Measurements from ENCODE around the gene RASAL1.

The RASAL1 gene

DNA sequence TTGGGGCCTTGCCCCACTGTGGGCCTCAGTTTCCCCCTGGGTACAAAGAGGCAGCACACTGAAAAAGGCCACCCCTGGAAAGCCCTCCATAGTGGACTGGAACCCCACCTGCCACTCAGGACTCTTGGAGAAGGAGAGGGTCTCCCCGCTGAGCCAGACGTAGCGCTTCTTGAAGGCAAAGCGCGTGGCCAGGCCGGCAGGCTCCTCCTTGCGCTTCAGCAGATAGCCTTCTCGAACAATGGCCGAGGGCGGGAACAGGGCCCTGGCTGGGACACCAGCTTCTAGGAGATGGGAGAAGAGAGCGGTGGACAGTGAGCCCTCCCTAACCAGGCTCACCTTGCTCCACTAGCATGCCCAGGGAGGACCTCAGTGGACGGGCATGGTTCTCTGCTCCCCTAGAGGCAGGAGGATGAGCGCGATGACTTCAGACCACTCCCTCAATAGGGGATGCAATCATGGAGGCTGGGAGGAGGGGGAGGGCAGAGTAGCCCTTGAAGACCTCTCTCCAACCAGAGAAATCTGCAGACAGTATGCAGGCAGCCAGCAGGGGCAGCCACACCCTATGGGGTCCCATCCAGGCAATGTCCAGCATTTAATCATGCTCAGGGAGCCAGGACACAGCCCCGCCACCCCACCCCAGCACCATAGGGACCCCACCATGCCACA, 29.8 kb downstream of the RASAL1 start:
- no peaks in the 10 kb centered on the region for H3K36me3 ChIP-seq (ENCODE audit: control insufficient read depth in 2 of 2, insufficient read depth in 1 of 2, low read length in 2 of 2)
- no peaks in the 10 kb centered on the region for H3K4me1 ChIP-seq (ENCODE audit: control insufficient read depth, insufficient read depth, low read length)
- H3K9me3 ChIP-seq (ENCODE audit: control insufficient read depth, insufficient read depth, low read depth, low read length) = no peaks in the 10 kb centered on the region
- CTCF ChIA-PET = interaction anchor here (1.3 kb wide), 1 partner anchor 113 kb away, joined by 3 read pairs; no protein-coding TSS in a partner anchor
- TF ChIP-seq, protein P1, sequence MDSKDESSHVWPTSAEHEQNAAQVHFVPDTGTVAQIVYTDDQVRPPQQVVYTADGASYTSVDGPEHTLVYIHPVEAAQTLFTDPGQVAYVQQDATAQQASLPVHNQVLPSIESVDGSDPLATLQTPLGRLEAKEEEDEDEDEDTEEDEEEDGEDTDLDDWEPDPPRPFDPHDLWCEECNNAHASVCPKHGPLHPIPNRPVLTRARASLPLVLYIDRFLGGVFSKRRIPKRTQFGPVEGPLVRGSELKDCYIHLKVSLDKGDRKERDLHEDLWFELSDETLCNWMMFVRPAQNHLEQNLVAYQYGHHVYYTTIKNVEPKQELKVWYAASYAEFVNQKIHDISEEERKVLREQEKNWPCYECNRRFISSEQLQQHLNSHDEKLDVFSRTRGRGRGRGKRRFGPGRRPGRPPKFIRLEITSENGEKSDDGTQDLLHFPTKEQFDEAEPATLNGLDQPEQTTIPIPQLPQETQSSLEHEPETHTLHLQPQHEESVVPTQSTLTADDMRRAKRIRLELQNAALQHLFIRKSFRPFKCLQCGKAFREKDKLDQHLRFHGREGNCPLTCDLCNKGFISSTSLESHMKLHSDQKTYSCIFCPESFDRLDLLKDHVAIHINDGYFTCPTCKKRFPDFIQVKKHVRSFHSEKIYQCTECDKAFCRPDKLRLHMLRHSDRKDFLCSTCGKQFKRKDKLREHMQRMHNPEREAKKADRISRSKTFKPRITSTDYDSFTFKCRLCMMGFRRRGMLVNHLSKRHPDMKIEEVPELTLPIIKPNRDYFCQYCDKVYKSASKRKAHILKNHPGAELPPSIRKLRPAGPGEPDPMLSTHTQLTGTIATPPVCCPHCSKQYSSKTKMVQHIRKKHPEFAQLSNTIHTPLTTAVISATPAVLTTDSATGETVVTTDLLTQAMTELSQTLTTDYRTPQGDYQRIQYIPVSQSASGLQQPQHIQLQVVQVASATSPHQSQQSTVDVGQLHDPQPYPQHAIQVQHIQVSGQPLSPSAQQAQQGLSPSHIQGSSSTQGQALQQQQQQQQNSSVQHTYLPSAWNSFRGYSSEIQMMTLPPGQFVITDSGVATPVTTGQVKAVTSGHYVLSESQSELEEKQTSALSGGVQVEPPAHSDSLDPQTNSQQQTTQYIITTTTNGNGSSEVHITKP (tag by site-specific recombination; IDR thresholded peaks at IDR 0.05) = peak; percentile 54
- TF ChIP-seq ZNF211 (tag by site-specific recombination; IDR thresholded peaks at IDR 0.05; ENCODE audit: low read depth) = no peak
- no peak overlapping the region for H3K4me3 ChIP-seq (ENCODE audit: low read depth, low read length)
- POLR2A ChIA-PET = no interaction called here
- H3K27ac ChIP-seq (ENCODE audit: extremely low read depth, low read depth, low read length) = no peak overlapping the region

DNA sequence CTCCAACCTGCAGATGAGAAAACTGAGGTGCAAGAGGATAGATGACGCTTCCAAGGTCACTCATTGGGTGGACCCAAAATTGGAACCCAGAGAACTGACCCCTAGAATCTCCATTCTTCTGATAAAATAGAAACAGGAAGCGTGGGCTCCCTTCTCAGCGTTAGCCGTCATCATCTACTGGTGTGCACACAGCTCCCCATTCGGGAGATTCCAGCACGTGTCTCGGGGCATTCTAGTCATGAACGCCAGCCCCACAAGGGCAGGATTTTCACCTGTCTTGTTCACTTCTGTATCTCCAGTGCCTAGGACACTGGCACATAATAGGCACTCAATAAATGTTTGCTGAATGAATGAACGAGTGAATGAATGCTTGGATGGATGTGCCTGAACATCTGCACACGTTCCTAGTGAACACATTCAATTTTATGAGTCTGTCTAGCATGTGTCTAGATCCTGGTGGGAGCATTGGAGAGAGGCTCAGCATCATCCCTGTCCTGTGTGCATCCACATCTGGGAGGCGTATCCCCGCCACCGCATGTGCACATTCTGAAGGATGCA, 30.5 kb downstream of the RASAL1 start:
- no peak for TF ChIP-seq ZNF23 (tag by site-specific recombination; IDR thresholded peaks at IDR 0.05; ENCODE audit: borderline replicate concordance)
- 0 out of 2 replicates have a peak, but pooled peaks have one; percentile 9 for TF ChIP-seq ZNF664 (tag by site-specific recombination; IDR thresholded peaks at IDR 0.05)
- no peak overlapping the region for H3K27ac ChIP-seq (ENCODE audit: extremely low read depth, low read depth, low read length)
- H3K36me3 ChIP-seq (ENCODE audit: control insufficient read depth in 2 of 2, insufficient read depth in 1 of 2, low read length in 2 of 2) = no peaks in the 10 kb centered on the region
- POLR2A ChIA-PET = no interaction called here
- H3K9me3 ChIP-seq (ENCODE audit: control insufficient read depth, insufficient read depth, low read depth, low read length) = no peaks in the 10 kb centered on the region
- H3K4me3 ChIP-seq (ENCODE audit: low read depth, low read length) = no peak overlapping the region
- CTCF ChIA-PET = no interaction called here
- no peaks in the 10 kb centered on the region for H3K4me1 ChIP-seq (ENCODE audit: control insufficient read depth, insufficient read depth, low read length)

DNA sequence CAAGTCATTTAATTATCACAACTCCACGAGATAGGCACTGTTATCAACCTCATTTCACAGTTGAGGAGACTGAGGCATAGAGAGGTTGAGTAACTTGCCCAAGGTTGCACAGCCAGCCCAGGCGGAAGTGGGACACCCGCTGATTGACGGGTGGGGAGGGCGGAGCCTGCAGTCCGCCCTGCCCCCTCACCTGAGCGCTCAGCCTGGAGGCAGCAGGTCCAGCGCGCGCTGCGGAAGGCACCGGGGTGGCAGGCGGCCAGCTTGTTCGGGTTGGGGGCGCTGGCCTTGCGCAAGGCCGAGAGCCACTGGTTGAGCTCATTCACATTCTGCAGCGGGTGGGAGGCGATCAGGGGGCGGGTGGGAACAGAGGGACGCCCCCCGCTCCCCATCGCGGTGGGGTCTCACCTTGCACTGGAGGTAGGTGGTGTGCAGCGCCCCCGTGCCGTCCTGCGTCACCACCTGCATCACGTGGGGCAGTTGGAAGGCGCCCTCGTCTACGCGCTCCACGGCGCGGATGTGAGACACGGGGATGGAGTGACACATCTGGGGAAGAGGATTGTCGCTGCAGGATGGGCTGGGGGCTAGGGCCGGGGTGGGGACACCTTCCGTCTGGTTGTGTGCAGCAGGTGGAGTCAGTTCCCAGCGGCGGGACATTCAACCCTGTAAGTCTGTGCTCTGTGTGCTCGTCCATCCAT, 31.7 kb downstream of the RASAL1 start:
- H3K4me1 ChIP-seq (ENCODE audit: control insufficient read depth, insufficient read depth, low read length) = no peaks in the 10 kb centered on the region
- no peaks in the 10 kb centered on the region for H3K36me3 ChIP-seq (ENCODE audit: control insufficient read depth in 2 of 2, insufficient read depth in 1 of 2, low read length in 2 of 2)
- H3K4me3 ChIP-seq (ENCODE audit: low read depth, low read length) = peak overlapping the region; percentile 14
- H3K9me3 ChIP-seq (ENCODE audit: control insufficient read depth, insufficient read depth, low read depth, low read length) = no peaks in the 10 kb centered on the region
- H3K27ac ChIP-seq (ENCODE audit: extremely low read depth, low read depth, low read length) = no peak overlapping the region
- CTCF ChIA-PET = interaction anchor here (0.7 to 1.1 kb wide), 2 partner anchors 11 to 111 kb away, joined by 3 to 4 read pairs; no protein-coding TSS in a partner anchor
- POLR2A ChIA-PET = interaction anchor here (1.0 kb wide), 1 partner anchor 50 kb away, joined by 3 read pairs; no protein-coding TSS in a partner anchor
- TF ChIP-seq ZNF785 (tag by site-specific recombination; IDR thresholded peaks at IDR 0.05) (no peak), EGR2 (tag by site-specific recombination; IDR thresholded peaks at IDR 0.05; ENCODE audit: low read depth) (peak; percentile 85), ZNF366 (tag by site-specific recombination; conservative IDR thresholded peaks at IDR 0.05) (peak; percentile 44; the same call in 1 of the 2 replicates), ZNF341 (tag by site-specific recombination; IDR thresholded peaks at IDR 0.05; ENCODE audit: low read depth) (0 out of 2 replicates have a peak, but pooled peaks have one; percentile 9), GLI2 (tag by site-specific recombination; IDR thresholded peaks at IDR 0.05; ENCODE audit: borderline replicate concordance, low read depth) (no peak), ZNF19 (tag by site-specific recombination; IDR thresholded peaks at IDR 0.05; ENCODE audit: low read depth) (no peak)
- TF ChIP-seq, protein P2, sequence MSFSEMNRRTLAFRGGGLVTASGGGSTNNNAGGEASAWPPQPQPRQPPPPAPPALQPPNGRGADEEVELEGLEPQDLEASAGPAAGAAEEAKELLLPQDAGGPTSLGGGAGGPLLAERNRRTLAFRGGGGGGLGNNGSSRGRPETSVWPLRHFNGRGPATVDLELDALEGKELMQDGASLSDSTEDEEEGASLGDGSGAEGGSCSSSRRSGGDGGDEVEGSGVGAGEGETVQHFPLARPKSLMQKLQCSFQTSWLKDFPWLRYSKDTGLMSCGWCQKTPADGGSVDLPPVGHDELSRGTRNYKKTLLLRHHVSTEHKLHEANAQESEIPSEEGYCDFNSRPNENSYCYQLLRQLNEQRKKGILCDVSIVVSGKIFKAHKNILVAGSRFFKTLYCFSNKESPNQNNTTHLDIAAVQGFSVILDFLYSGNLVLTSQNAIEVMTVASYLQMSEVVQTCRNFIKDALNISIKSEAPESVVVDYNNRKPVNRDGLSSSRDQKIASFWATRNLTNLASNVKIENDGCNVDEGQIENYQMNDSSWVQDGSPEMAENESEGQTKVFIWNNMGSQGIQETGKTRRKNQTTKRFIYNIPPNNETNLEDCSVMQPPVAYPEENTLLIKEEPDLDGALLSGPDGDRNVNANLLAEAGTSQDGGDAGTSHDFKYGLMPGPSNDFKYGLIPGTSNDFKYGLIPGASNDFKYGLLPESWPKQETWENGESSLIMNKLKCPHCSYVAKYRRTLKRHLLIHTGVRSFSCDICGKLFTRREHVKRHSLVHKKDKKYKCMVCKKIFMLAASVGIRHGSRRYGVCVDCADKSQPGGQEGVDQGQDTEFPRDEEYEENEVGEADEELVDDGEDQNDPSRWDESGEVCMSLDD (tag by site-specific recombination; IDR thresholded peaks at IDR 0.05) = peak; percentile 79
- TF ChIP-seq, protein P3, sequence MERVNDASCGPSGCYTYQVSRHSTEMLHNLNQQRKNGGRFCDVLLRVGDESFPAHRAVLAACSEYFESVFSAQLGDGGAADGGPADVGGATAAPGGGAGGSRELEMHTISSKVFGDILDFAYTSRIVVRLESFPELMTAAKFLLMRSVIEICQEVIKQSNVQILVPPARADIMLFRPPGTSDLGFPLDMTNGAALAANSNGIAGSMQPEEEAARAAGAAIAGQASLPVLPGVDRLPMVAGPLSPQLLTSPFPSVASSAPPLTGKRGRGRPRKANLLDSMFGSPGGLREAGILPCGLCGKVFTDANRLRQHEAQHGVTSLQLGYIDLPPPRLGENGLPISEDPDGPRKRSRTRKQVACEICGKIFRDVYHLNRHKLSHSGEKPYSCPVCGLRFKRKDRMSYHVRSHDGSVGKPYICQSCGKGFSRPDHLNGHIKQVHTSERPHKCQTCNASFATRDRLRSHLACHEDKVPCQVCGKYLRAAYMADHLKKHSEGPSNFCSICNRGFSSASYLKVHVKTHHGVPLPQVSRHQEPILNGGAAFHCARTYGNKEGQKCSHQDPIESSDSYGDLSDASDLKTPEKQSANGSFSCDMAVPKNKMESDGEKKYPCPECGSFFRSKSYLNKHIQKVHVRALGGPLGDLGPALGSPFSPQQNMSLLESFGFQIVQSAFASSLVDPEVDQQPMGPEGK (tag by site-specific recombination; IDR thresholded peaks at IDR 0.05) = peak; percentile 85
- TF ChIP-seq, protein P4, sequence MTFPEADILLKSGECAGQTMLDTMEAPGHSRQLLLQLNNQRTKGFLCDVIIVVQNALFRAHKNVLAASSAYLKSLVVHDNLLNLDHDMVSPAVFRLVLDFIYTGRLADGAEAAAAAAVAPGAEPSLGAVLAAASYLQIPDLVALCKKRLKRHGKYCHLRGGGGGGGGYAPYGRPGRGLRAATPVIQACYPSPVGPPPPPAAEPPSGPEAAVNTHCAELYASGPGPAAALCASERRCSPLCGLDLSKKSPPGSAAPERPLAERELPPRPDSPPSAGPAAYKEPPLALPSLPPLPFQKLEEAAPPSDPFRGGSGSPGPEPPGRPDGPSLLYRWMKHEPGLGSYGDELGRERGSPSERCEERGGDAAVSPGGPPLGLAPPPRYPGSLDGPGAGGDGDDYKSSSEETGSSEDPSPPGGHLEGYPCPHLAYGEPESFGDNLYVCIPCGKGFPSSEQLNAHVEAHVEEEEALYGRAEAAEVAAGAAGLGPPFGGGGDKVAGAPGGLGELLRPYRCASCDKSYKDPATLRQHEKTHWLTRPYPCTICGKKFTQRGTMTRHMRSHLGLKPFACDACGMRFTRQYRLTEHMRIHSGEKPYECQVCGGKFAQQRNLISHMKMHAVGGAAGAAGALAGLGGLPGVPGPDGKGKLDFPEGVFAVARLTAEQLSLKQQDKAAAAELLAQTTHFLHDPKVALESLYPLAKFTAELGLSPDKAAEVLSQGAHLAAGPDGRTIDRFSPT (tag by site-specific recombination; IDR thresholded peaks at IDR 0.05) = no peak
- TF ChIP-seq, protein P5, sequence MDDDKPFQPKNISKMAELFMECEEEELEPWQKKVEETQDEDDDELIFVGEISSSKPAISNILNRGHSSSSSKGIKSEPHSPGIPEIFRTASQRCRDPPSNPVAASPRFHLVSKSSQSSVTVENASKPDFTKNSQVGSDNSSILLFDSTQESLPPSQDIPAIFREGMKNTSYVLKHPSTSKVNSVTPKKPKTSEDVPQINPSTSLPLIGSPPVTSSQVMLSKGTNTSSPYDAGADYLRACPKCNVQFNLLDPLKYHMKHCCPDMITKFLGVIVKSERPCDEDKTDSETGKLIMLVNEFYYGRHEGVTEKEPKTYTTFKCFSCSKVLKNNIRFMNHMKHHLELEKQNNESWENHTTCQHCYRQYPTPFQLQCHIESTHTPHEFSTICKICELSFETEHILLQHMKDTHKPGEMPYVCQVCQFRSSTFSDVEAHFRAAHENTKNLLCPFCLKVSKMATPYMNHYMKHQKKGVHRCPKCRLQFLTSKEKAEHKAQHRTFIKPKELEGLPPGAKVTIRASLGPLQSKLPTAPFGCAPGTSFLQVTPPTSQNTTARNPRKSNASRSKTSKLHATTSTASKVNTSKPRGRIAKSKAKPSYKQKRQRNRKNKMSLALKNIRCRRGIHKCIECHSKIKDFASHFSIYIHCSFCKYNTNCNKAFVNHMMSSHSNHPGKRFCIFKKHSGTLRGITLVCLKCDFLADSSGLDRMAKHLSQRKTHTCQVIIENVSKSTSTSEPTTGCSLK (tag by site-specific recombination; IDR thresholded peaks at IDR 0.05) = no peak
